IMR-90 (cell line): ENCODE data around the gene CTNND2. TPM values are rescaled to one million over a fixed set of nuclear protein-coding genes. Genes with fewer than 3 reads are reported as not detected.

ENCODE experiments used
- ATAC-seq: fragments of 200-7000 bp; cut with Tn5 transposase; 2 replicates; pipeline ENCODE4 v1.9.1; 2020; ENCODE audit warnings: low read depth, mild to moderate bottlenecking, moderate library complexity
- BruUV-seq: library from RNA; stranded (reverse); fragments of 400-500 nt; replicated peaks from 2 replicates; lab custom pipeline; 2021; lab: Mats Ljungman, UMichigan
- CTCF ChIA-PET: fragments of 300-600 bp; formaldehyde crosslinking; extraction: SDS; loops from one replicate; lab custom pipeline; 2021; ENCODE audit warnings: antibody characterized with exemption; lab: Yijun Ruan, JAX
- POLR2A ChIA-PET: fragments of 300-600 bp; sonication (Branson Sonifier 250); formaldehyde crosslinking; loops from one replicate; lab custom pipeline; 2022; ENCODE audit warnings: antibody characterized with exemption; ENCODE audit not compliant: unreplicated experiment; lab: Charles Lee
- DNase-seq: peaks from one replicate; pipeline ENCODE4 v3.0.0; 2013
- H2AFZ ChIP-seq: replicated peaks from 2 replicates; pipeline ENCODE3; 2013; ENCODE audit warnings: low read length, mild to moderate bottlenecking; ENCODE audit not compliant: poor library complexity
- H2AK5ac ChIP-seq: 2 replicates; pipeline ENCODE4 v1.6.1; 2013; ENCODE audit warnings: low read depth, low read length, inconsistent platforms
- H2AK9ac ChIP-seq: replicated peaks from 2 replicates; pipeline ENCODE3; 2013; ENCODE audit warnings: mild to moderate bottlenecking, low read depth, low read length, moderate library complexity; ENCODE audit not compliant: poor library complexity
- H2BK120ac ChIP-seq: 2 replicates; pipeline ENCODE4 v1.6.1; 2013; ENCODE audit warnings: low read depth, low read length, inconsistent platforms
- H2BK15ac ChIP-seq: 3 replicates; pipeline ENCODE4 v1.6.1; 2013; ENCODE audit warnings: low read depth, low read length, inconsistent platforms
- H2BK20ac ChIP-seq: 2 replicates; pipeline ENCODE4 v1.6.1; 2013; ENCODE audit warnings: low read depth, mild to moderate bottlenecking, inconsistent platforms, low read length, moderate library complexity
- H2BK5ac ChIP-seq: 2 replicates; pipeline ENCODE4 v1.6.1; 2013; ENCODE audit warnings: mild to moderate bottlenecking, low read depth, low read length, inconsistent platforms; ENCODE audit not compliant: poor library complexity, severe bottlenecking
- H3K14ac ChIP-seq: replicated peaks from 2 replicates; pipeline ENCODE4 v1.6.1; 2013; ENCODE audit warnings: low read depth, low read length, inconsistent platforms
- H3K18ac ChIP-seq: 2 replicates; pipeline ENCODE4 v1.6.1; 2013; ENCODE audit warnings: low read depth, low read length, control low read depth
- H3K23ac ChIP-seq: 2 replicates; pipeline ENCODE4 v1.6.1; 2013; ENCODE audit warnings: low read depth, low read length, inconsistent platforms
- H3K27ac ChIP-seq: 2 replicates; pipeline ENCODE4 v1.5.1; 2013; ENCODE audit warnings: mild to moderate bottlenecking, control low read depth, low read length; ENCODE audit not compliant: insufficient read depth
- H3K27me3 ChIP-seq: 2 replicates; pipeline ENCODE4 v1.6.1; 2013; ENCODE audit warnings: low read length; ENCODE audit not compliant: control insufficient read depth, insufficient read depth
- H3K36me3 ChIP-seq: 2 replicates; pipeline ENCODE4 v1.6.1; 2013; ENCODE audit warnings: low read length, mixed read lengths; ENCODE audit not compliant: control insufficient read depth, insufficient read depth
- H3K4ac ChIP-seq: 2 replicates; pipeline ENCODE4 v1.6.1; 2013; ENCODE audit warnings: low read depth, low read length, inconsistent platforms
- H3K4me1 ChIP-seq: 2 replicates; pipeline ENCODE4 v1.6.1; 2013; ENCODE audit warnings: low read length, mixed read lengths; ENCODE audit not compliant: control insufficient read depth, insufficient read depth
- H3K4me2 ChIP-seq: 2 replicates; pipeline ENCODE4 v1.6.1; 2013; ENCODE audit warnings: low read depth, mild to moderate bottlenecking, control low read depth, low read length, moderate library complexity
- H3K4me3 ChIP-seq: 2 replicates; pipeline ENCODE4 v1.5.1; 2013; ENCODE audit warnings: low read depth, mild to moderate bottlenecking, control low read depth, low read length, moderate library complexity; ENCODE audit not compliant: insufficient read depth
- H3K56ac ChIP-seq: 2 replicates; pipeline ENCODE4 v1.6.1; 2013; ENCODE audit warnings: low read length, inconsistent platforms; ENCODE audit not compliant: insufficient read depth; ENCODE audit errors: extremely low read depth
- H3K79me1 ChIP-seq, 2 experiments: 2 replicates each; pipeline ENCODE4 v1.6.1; 2013; ENCODE audit warnings: low read length in 2 of 2, inconsistent platforms in 1 of 2, low read depth in 1 of 2
- H3K9ac ChIP-seq: 2 replicates; pipeline ENCODE4 v1.6.1; 2013; ENCODE audit warnings: low read depth, low read length, control low read depth
- H3K9me1 ChIP-seq: 2 replicates; pipeline ENCODE4 v1.6.1; 2013; ENCODE audit warnings: low read length, inconsistent platforms; ENCODE audit not compliant: insufficient read depth
- H3K9me3 ChIP-seq: 2 replicates; pipeline ENCODE4 v1.6.1; 2013; ENCODE audit warnings: low read length; ENCODE audit not compliant: control insufficient read depth, insufficient read depth
- H4K20me1 ChIP-seq: 2 replicates; pipeline ENCODE4 v1.6.1; 2013; ENCODE audit warnings: low read length, inconsistent platforms; ENCODE audit not compliant: insufficient read depth
- H4K5ac ChIP-seq: 2 replicates; pipeline ENCODE4 v1.6.1; 2013; ENCODE audit warnings: mild to moderate bottlenecking, low read depth, low read length, control low read depth
- H4K8ac ChIP-seq, 2 experiments: 2 replicates each; pipeline ENCODE4 v1.6.1; 2013; ENCODE audit warnings: low read depth in 2 of 2, low read length in 2 of 2, control low read depth in 1 of 2, inconsistent platforms in 1 of 2
- H4K91ac ChIP-seq: 2 replicates; pipeline ENCODE4 v1.6.1; 2013; ENCODE audit warnings: low read depth, low read length, inconsistent platforms; ENCODE audit not compliant: insufficient read depth
- CHD1 ChIP-seq: IDR thresholded peaks from 2 replicates; pipeline ENCODE4 v1.6.1; 2012; ENCODE audit warnings: low read depth, low read length, improper control_type of control experiment
- MAFK ChIP-seq: IDR thresholded peaks from 2 replicates; pipeline ENCODE4 v1.6.1; 2012; ENCODE audit warnings: low read depth, low read length, improper control_type of control experiment
- MAZ ChIP-seq: IDR thresholded peaks from 2 replicates; pipeline ENCODE4 v1.6.1; 2012; ENCODE audit warnings: low read depth, mild to moderate bottlenecking, low read length, improper control_type of control experiment, moderate library complexity, borderline replicate concordance
- POLR2A ChIP-seq: IDR thresholded peaks from 2 replicates; pipeline ENCODE4 v1.6.1; 2012; ENCODE audit warnings: mild to moderate bottlenecking, low read depth, low read length
- RAD21 ChIP-seq: IDR thresholded peaks from 2 replicates; pipeline ENCODE4 v1.6.1; 2012; ENCODE audit warnings: low read length, improper control_type of control experiment
- SMC3 ChIP-seq: fragments of 150-350 bp; IDR thresholded peaks from 2 replicates; pipeline ENCODE4 v1.6.1; 2016; ENCODE audit warnings: low read depth, mild to moderate bottlenecking, antibody characterized with exemption, low read length, moderate library complexity
- USF2 ChIP-seq: fragments of 150-350 bp; IDR thresholded peaks from 2 replicates; pipeline ENCODE4 v1.6.1; 2017; ENCODE audit warnings: mild to moderate bottlenecking, antibody characterized with exemption, low read length, low read depth
- WGBS, 2 experiments: methylation state at CpG; one replicate each; pipeline versions ENCODE4 v1.1.5 to v1.1.7; 2013; ENCODE audit warnings: missing lambda C conversion rate in 2 of 2; ENCODE audit not compliant: insufficient read length in 1 of 2; ENCODE audit errors: extremely low coverage in 2 of 2; 5-methylcytosine and 5-hydroxymethylcytosine counted together
- dilution Hi-C: fragments of 300-500 bp; cut with HindIII; formaldehyde crosslinking; loops from one replicate; pipeline ENCODE4 v1.14.3; 2018; ENCODE audit warnings: low sequenced_read_pairs; ENCODE audit not compliant: unreplicated experiment
- in situ Hi-C: fragments of 300-500 bp; cut with MboI; formaldehyde crosslinking; loops from 3 replicates; pipeline ENCODE4 v1.14.3; 2019; ENCODE audit warnings: low sequenced_read_pairs, inconsistent platforms, mixed read lengths
- intact Hi-C: fragments of 100-400 bp; cut with micrococcal nuclease; formaldehyde crosslinking; loops from 2 replicates; pipeline ENCODE4 v1.10.0; 2022
- polyA plus RNA-seq, 3 experiments: library from polyadenylated mRNA; depleted of rRNA; stranded (reverse); fragments of >200 nt; gene quantifications; 2 replicates each; pipeline ENCODE4 v1.2.3, GENCODE V29; 2012; ENCODE audit warnings: low replicate concordance in 1 of 3
- total RNA-seq: library from RNA; depleted of rRNA; stranded (reverse); fragments of >200 nt; gene quantifications from 2 replicates; pipeline ENCODE4 v1.2.3, GENCODE V29; 2012

Gene CTNND2
- total and polyA plus RNA-seq, 2 of the 4 experiments (the other 2 are of a cell fraction), result not detected

DNA sequence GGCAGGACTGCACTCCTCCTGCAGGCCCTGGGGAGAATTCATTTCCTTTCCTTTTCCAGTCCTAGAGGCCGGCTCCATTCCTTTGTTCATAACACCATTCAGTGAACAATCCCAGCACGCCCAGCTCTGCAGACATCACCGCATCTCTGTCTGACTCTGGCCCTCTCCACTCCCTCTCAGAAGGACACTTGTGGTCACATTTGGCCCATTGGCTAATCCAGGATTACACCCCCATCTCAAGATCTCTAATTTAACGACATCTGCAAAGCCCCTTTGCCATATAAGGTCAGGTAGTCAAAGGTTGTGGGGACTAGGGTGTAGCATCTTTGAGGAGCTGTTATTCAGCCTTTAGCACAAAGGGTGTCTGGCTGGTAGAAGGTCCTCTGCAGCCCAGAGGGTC is 958.2 kb downstream of the CTNND2 start:
- H2BK20ac ChIP-seq, result no peak overlapping the region
- dilution Hi-C loops (no loop called here), intact Hi-C loops (no loop called here), in situ Hi-C loops (no loop called here)
- no peaks in the 10 kb centered on the region for H3K9me1 ChIP-seq
- no peak overlapping the region for H3K56ac ChIP-seq
- ChIA-PET CTCF (no interaction called here), POLR2A (no interaction called here)
- DNase-seq (no peak), ATAC-seq (no peak)
- no peak overlapping the region for H3K4me3 ChIP-seq
- H3K27me3 ChIP-seq, result peaks cover 12% of the 10 kb centered on the region
- H2AK5ac ChIP-seq, result no peak overlapping the region
- H3K4me2 ChIP-seq, result no peak overlapping the region
- H4K5ac ChIP-seq, result no peak overlapping the region
- H2BK120ac ChIP-seq, result no peak overlapping the region
- H3K36me3 ChIP-seq, result no peaks in the 10 kb centered on the region
- H3K23ac ChIP-seq, result no peak overlapping the region
- H3K9me3 ChIP-seq, result no peaks in the 10 kb centered on the region; the same call in 1 of the 2 replicates
- no peak overlapping the region for H3K14ac ChIP-seq
- 80% methylated on average over 1 of the region's 4 CpGs; no CpG with 5 or more reads in 1 of the 2 experiments for WGBS, 2 experiments
- no peak overlapping the region for H2AFZ ChIP-seq
- H4K20me1 ChIP-seq, result no peaks in the 10 kb centered on the region
- no peak overlapping the region for H3K18ac ChIP-seq
- no TSS peak for BruUV-seq
- no peak overlapping the region for H3K4ac ChIP-seq
- no peak overlapping the region for H4K8ac ChIP-seq
- H3K9ac ChIP-seq, result no peak overlapping the region
- no peak for TF ChIP-seq MAFK
- TF ChIP-seq POLR2A, result no peak
- no peak for TF ChIP-seq CHD1
- TF ChIP-seq USF2, result no peak
- no peak for TF ChIP-seq SMC3
- TF ChIP-seq RAD21, result no peak
- TF ChIP-seq MAZ, result no peak
- no peak overlapping the region for H2BK15ac ChIP-seq
- H3K4me1 ChIP-seq, result no peaks in the 10 kb centered on the region
- no peaks in the 10 kb centered on the region for H3K79me1 ChIP-seq
- no peak overlapping the region for H3K27ac ChIP-seq
- H2AK9ac ChIP-seq, result no peak overlapping the region
- H2BK5ac ChIP-seq, result no peak overlapping the region
- H4K91ac ChIP-seq, result no peak overlapping the region
